ENCODE data around the gene MSANTD7.

GRCh38 chr10:14823966-14824365 lies 14.1 kb upstream of the MSANTD7 start:
- TF ChIP-seq, protein P1, sequence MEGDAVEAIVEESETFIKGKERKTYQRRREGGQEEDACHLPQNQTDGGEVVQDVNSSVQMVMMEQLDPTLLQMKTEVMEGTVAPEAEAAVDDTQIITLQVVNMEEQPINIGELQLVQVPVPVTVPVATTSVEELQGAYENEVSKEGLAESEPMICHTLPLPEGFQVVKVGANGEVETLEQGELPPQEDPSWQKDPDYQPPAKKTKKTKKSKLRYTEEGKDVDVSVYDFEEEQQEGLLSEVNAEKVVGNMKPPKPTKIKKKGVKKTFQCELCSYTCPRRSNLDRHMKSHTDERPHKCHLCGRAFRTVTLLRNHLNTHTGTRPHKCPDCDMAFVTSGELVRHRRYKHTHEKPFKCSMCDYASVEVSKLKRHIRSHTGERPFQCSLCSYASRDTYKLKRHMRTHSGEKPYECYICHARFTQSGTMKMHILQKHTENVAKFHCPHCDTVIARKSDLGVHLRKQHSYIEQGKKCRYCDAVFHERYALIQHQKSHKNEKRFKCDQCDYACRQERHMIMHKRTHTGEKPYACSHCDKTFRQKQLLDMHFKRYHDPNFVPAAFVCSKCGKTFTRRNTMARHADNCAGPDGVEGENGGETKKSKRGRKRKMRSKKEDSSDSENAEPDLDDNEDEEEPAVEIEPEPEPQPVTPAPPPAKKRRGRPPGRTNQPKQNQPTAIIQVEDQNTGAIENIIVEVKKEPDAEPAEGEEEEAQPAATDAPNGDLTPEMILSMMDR (conservative IDR thresholded peaks at IDR 0.05 in 1 of 2, IDR thresholded peaks at IDR 0.05 in 1 of 2; ENCODE audit: low read depth in 1 of 2, low read length in 2 of 2) = no peak
- no peak for TF ChIP-seq EZH2 (IDR thresholded peaks at IDR 0.05; ENCODE audit: low read length, missing control alignments)
